Astrocyte (in vitro differentiated cells and primary cell): ENCODE results near the gene TSACC. TPM values are rescaled to one million over a fixed set of nuclear protein-coding genes. Genes with fewer than 3 reads are reported as not detected.

Experiments
- DNase-seq: peaks from one replicate; pipeline ENCODE4 v3.0.0-alpha.2; 2010; ENCODE audit warnings: low read depth
- FAIRE-seq: peaks from 2 replicates; lab custom pipeline; 2011; peaks lifted over from hg19 to GRCh38; lab: Jason Lieb, UNC
- H2AFZ ChIP-seq: 2 replicates; pipeline ENCODE4 v1.6.0; 2012; ENCODE audit warnings: low read depth, low read length, inconsistent platforms
- H3K27ac ChIP-seq: 2 replicates; pipeline ENCODE4 v1.5.1; 2011; ENCODE audit warnings: low read depth, low read length, inconsistent platforms
- H3K27me3 ChIP-seq: 2 replicates; pipeline ENCODE4 v1.6.0; 2011; ENCODE audit warnings: low read length, inconsistent platforms; ENCODE audit not compliant: insufficient read depth
- H3K36me3 ChIP-seq: 2 replicates; pipeline ENCODE4 v1.5.1; 2011; ENCODE audit warnings: low read length, inconsistent platforms; ENCODE audit not compliant: insufficient read depth
- H3K4me1 ChIP-seq: 2 replicates; pipeline ENCODE4 v1.5.1; 2011; ENCODE audit warnings: low read length, inconsistent platforms; ENCODE audit not compliant: insufficient read depth
- H3K4me2 ChIP-seq: 2 replicates; pipeline ENCODE4 v1.6.0; 2012; ENCODE audit warnings: low read length, inconsistent platforms
- H3K4me3 ChIP-seq: 2 replicates; pipeline ENCODE4 v1.5.1; 2011; ENCODE audit warnings: low read depth, mild to moderate bottlenecking, low read length, inconsistent platforms; ENCODE audit not compliant: insufficient read depth
- H3K79me2 ChIP-seq: 2 replicates; pipeline ENCODE4 v1.6.0; 2012; ENCODE audit warnings: mild to moderate bottlenecking, low read length, inconsistent platforms; ENCODE audit not compliant: insufficient read depth
- H3K9ac ChIP-seq: 2 replicates; pipeline ENCODE4 v1.6.0; 2012; ENCODE audit warnings: mild to moderate bottlenecking, low read length, inconsistent platforms
- H3K9me3 ChIP-seq: 2 replicates; pipeline ENCODE4 v1.5.1; 2012; ENCODE audit warnings: low read depth, mild to moderate bottlenecking, low read length, inconsistent platforms; ENCODE audit not compliant: insufficient read depth
- H4K20me1 ChIP-seq: 2 replicates; pipeline ENCODE4 v1.6.0; 2012; ENCODE audit warnings: low read length, inconsistent platforms; ENCODE audit not compliant: insufficient read depth
- H3K27ac Mint-ChIP-seq: one replicate; pipeline ENCODE4 v1.8.0; 2021; ENCODE audit warnings: mild to moderate bottlenecking, mixed read lengths; ENCODE audit not compliant: unreplicated experiment
- H3K27me3 Mint-ChIP-seq: one replicate; pipeline ENCODE4 v1.8.0; 2021; ENCODE audit warnings: low read depth, mixed read lengths; ENCODE audit not compliant: unreplicated experiment
- H3K36me3 Mint-ChIP-seq: one replicate; pipeline ENCODE4 v1.8.0; 2021; ENCODE audit warnings: low read depth, mixed read lengths; ENCODE audit not compliant: unreplicated experiment
- H3K4me1 Mint-ChIP-seq: one replicate; pipeline ENCODE4 v1.8.0; 2021; ENCODE audit warnings: low read depth, mixed read lengths; ENCODE audit not compliant: unreplicated experiment
- H3K4me3 Mint-ChIP-seq: one replicate; pipeline ENCODE4 v1.8.0; 2021; ENCODE audit warnings: mild to moderate bottlenecking, moderate library complexity, mixed read lengths; ENCODE audit not compliant: unreplicated experiment
- H3K9me3 Mint-ChIP-seq: one replicate; pipeline ENCODE4 v1.8.0; 2021; ENCODE audit warnings: mild to moderate bottlenecking, mixed read lengths; ENCODE audit not compliant: unreplicated experiment
- CTCF ChIP-seq: IDR thresholded peaks from 2 replicates; pipeline ENCODE4 v1.5.1; 2011; ENCODE audit warnings: low read depth, mild to moderate bottlenecking, inconsistent platforms, low read length, moderate library complexity; ENCODE audit not compliant: insufficient read depth
- EZH2 ChIP-seq: IDR thresholded peaks from 2 replicates; pipeline ENCODE4 v1.6.1; 2012; ENCODE audit warnings: mild to moderate bottlenecking, low read length, inconsistent platforms; ENCODE audit not compliant: insufficient read depth
- total RNA-seq: library from RNA; stranded (reverse); gene quantifications from 2 replicates; pipeline ENCODE4 v1.2.1, GENCODE V29; 2021

The TSACC gene
- total RNA-seq, 1 donor from 2014 or later: 1.0 TPM

GRCh38 chr1:156291226-156292061 is 46.9 kb upstream of the TSACC start:
- FAIRE-seq: no peak

GRCh38 chr1:156293098-156293434 is 45.3 kb upstream of the TSACC start:
- Mint-ChIP-seq H3K27ac (no peak overlapping the region), H3K4me1 (no peaks in the 10 kb centered on the region), H3K4me3 (no peak overlapping the region), H3K27me3 (no peaks in the 10 kb centered on the region), H3K36me3 (peaks cover 11% of the 10 kb centered on the region), H3K9me3 (no peaks in the 10 kb centered on the region)
- no peak overlapping the region for H3K9ac ChIP-seq
- H2AFZ ChIP-seq: no peak overlapping the region
- H3K4me3 ChIP-seq: no peak overlapping the region
- DNase-seq (no peak), FAIRE-seq (no peak)
- no peak overlapping the region for H3K4me2 ChIP-seq
- peaks cover 10% of the 10 kb centered on the region for H3K4me1 ChIP-seq
- no peaks in the 10 kb centered on the region for H4K20me1 ChIP-seq
- H3K9me3 ChIP-seq: no peaks in the 10 kb centered on the region
- no peak overlapping the region for H3K27ac ChIP-seq
- H3K79me2 ChIP-seq: peaks cover 12% of the 10 kb centered on the region
- no peaks in the 10 kb centered on the region for H3K27me3 ChIP-seq
- H3K36me3 ChIP-seq: no peaks in the 10 kb centered on the region
- TF ChIP-seq EZH2: no peak
- no peak for TF ChIP-seq CTCF

More at GRCh38 chr1:156291226-156292061, 46.9 kb upstream of the TSACC start:
- H3K4me1 ChIP-seq: peaks cover 10% of the 10 kb centered on the region
- Mint-ChIP-seq H3K27ac (peak overlapping the region; percentile 75), H3K36me3 (peaks cover 11% of the 10 kb centered on the region), H3K4me1 (no peaks in the 10 kb centered on the region), H3K27me3 (no peaks in the 10 kb centered on the region), H3K9me3 (no peaks in the 10 kb centered on the region), H3K4me3 (peak overlapping the region; percentile 87)
- peak overlapping the region; percentile 82 for H3K9ac ChIP-seq
- peak overlapping the region; percentile 58 for H3K27ac ChIP-seq
- peak overlapping the region; percentile 75 for H3K4me3 ChIP-seq
- no peaks in the 10 kb centered on the region for H3K27me3 ChIP-seq
- peak overlapping the region; percentile 87 for H3K4me2 ChIP-seq
- no peaks in the 10 kb centered on the region for H3K36me3 ChIP-seq
- TF ChIP-seq CTCF (no peak), EZH2 (no peak)
- DNase-seq: peak; percentile 67
- peak overlapping the region; percentile 95 for H2AFZ ChIP-seq
- peaks cover 12% of the 10 kb centered on the region for H3K79me2 ChIP-seq
- H3K9me3 ChIP-seq: no peaks in the 10 kb centered on the region
- H4K20me1 ChIP-seq: no peaks in the 10 kb centered on the region

GRCh38 chr1:156293895-156294294 is 44.4 kb upstream of the TSACC start:
- Histone ChIP-seq H3K4me3 (no peak overlapping the region), H3K27me3 (no peaks in the 10 kb centered on the region), H4K20me1 (no peaks in the 10 kb centered on the region), H3K36me3 (no peaks in the 10 kb centered on the region), H3K27ac (no peak overlapping the region), H3K4me1 (peaks cover 10% of the 10 kb centered on the region), H3K9me3 (no peaks in the 10 kb centered on the region), H3K9ac (no peak overlapping the region), H2AFZ (no peak overlapping the region), H3K4me2 (no peak overlapping the region), H3K79me2 (peaks cover 12% of the 10 kb centered on the region)
- Mint-ChIP-seq H3K27me3 (no peaks in the 10 kb centered on the region), H3K4me1 (no peaks in the 10 kb centered on the region), H3K36me3 (peaks cover 7% of the 10 kb centered on the region), H3K9me3 (no peaks in the 10 kb centered on the region), H3K27ac (no peak overlapping the region), H3K4me3 (no peak overlapping the region)
- DNase-seq (no peak), FAIRE-seq (no peak)
- TF ChIP-seq CTCF: no peak
- no peak for TF ChIP-seq EZH2
